ENCODE measurements around the gene ELMOD3. TPM values are rescaled to one million over a fixed set of nuclear protein-coding genes. Genes with fewer than 3 reads are reported as not detected.

Gene ELMOD3
- total and polyA plus RNA-seq, 3 experiments from 2014 or later = 12.2 to 14.4 (median 13.6) TPM

DNA sequence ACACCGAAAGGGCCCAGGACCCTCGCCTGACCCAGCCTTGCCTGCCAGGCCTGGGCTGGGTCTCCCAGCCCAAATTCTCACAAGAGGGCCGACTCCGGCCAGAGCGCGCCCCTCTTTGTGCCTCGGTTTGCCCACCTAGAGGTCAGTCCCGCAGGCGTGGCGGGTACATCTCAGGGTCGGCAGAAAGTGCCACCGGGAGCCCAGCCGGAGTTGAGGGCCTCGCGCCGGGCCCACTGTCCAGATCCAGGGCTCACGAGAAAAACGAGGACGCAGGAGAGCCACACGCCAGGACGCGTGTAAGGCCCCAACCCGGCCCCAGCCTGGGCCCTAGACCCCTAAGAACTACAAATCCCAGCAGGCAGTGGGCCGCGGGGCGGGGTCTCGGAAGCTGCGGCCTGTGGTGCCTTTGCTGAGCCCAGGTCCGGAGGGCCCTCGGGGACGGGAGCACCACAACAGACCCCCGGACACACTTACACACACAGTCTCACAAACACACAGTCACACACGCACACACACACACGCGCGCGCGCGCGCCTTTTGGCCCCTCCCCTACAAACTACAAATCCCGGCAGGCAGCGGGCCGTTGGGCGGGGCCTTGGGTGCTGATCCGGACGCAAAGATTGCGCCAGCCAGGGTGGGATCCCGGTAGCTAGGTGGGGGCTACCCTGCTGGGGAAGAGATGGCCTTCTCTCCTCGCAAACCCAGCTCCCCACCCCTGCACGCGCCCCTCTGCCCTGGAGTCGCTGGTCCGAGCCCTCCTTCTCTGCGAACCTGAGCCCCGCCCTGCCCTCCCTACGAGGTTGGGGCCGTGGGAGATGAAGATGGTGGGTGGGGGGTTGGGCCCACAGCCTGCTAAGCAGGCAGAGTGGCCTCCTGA lies 63.8 kb downstream of the ELMOD3 start, which contains the start of gene SH2D6:
Gene SH2D6 (plus strand): TSS at position 583 of the 877 bp plus-strand sequence. CDS start 10,752 bp downstream, outside the sequence.
- H3K36me3 ChIP-seq (ENCODE audit: insufficient read depth, low read length) = no peaks in the 10 kb centered on the region

DNA sequence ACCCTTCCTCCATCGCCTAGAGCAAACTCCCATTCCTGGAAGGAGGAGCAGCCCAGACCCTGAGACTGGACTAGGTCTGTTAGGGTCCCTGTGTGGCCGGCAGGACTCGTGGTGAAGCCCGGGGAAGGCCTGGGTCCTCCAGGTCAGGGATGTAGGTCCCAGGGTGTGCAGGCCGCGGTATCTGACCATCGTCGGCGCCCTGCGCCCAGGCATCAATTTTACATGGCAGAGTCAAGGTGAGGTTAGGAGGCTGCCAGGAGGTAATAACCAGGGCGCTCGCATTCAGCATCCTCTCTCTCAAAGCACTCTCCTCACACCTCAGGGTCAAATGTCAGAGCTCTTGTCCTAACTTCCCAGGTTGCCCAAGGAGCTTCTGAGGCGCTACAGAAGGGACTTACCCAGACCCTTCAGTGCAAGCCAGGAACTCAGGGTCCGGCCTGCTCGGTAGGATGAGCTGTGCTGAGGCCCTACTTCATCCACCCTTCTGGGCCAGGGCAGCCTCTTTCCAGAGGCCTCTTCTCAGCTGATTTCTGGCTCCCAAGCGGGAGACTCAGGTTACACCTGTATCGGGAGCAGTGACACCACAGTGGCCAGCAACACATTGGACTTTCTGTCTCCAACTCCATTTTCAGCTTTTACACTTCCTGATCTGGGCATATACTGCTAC lies 64.6 kb downstream of the ELMOD3 start:
- Mint-ChIP-seq H3K9me3 (no peaks in the 10 kb centered on the region), H3K27me3 (peaks cover 0 to 1% of the 10 kb centered on the region in 2 donors), H3K4me3 (peak overlapping the region; percentile 90 to 100 (median 98)), H3K36me3 (peaks cover 0 to 4% (median 2%) of the 10 kb centered on the region in 3 donors), H3K4me1 (peaks cover 12 to 25% (median 16%) of the 10 kb centered on the region in 3 donors), H3K27ac (peak overlapping the region; percentile 60 to 98 (median 96))
- peak overlapping the region; percentile 70 for H3K27ac ChIP-seq (ENCODE audit: low read depth, low read length)
- no peaks in the 10 kb centered on the region for H3K36me3 ChIP-seq (ENCODE audit: insufficient read depth, low read length)
- no peak for DNase-seq
- H3K4me3 ChIP-seq (ENCODE audit: low read length) = peak overlapping the region; percentile 69
- H3K27me3 ChIP-seq (ENCODE audit: insufficient read depth, low read length, poor library complexity, severe bottlenecking) = no peaks in the 10 kb centered on the region
- POLR2A ChIA-PET = interaction anchor here (0.5 to 4.0 kb wide), 10 partner anchors 12 to 142 kb away, joined by 3 to 24 read pairs (median 4); partner anchors contain the start of genes ELMOD3, GGCX, MAT2A and RETSAT
- no peaks in the 10 kb centered on the region for H3K9me3 ChIP-seq (ENCODE audit: low read length)
- CTCF ChIA-PET = interaction anchor here (0.8 to 14.1 kb wide), 16 partner anchors 8 to 159 kb away, joined by 3 to 327 read pairs (median 4); partner anchors contain the start of genes ELMOD3, GGCX, MAT2A and RETSAT
- H3K4me1 ChIP-seq (ENCODE audit: insufficient read depth, low read length) = peaks cover 28% of the 10 kb centered on the region

More for the DNA sequence above, 63.8 kb downstream of the ELMOD3 start, which contains the start of gene SH2D6:
- H3K9me3 ChIP-seq (ENCODE audit: low read length) = no peaks in the 10 kb centered on the region
- no peaks in the 10 kb centered on the region for H3K27me3 ChIP-seq (ENCODE audit: insufficient read depth, low read length, poor library complexity, severe bottlenecking)
- peak within 1 kb of the TSS; percentile 90 to 100 (median 98) for H3K4me3 Mint-ChIP-seq
- ChIA-PET CTCF (interaction anchor here (0.6 to 14.1 kb wide), 10 partner anchors 11 to 222 kb away, joined by 3 to 327 read pairs (median 7); partner anchors contain the start of genes ELMOD3, GGCX, MAT2A and RETSAT), POLR2A (interaction anchor here (0.5 to 4.0 kb wide), 12 partner anchors 11 to 143 kb away, joined by 3 to 24 read pairs (median 4); partner anchors contain the start of genes ELMOD3, GGCX, MAT2A and RETSAT)
- H3K27ac ChIP-seq (ENCODE audit: low read depth, low read length) = peak within 1 kb of the TSS; percentile 70
- H3K4me1 ChIP-seq (ENCODE audit: insufficient read depth, low read length) = peaks cover 31% of the 10 kb centered on the region
- peak; percentile 71 to 86 (median 75) for DNase-seq
- peak within 1 kb of the TSS; percentile 78 to 98 (median 97) for H3K27ac Mint-ChIP-seq
- H3K36me3 Mint-ChIP-seq = peaks cover 0 to 4% (median 2%) of the 10 kb centered on the region in 3 donors
- peak within 1 kb of the TSS; percentile 69 for H3K4me3 ChIP-seq (ENCODE audit: low read length)
- no peaks in the 10 kb centered on the region for H3K9me3 Mint-ChIP-seq
- H3K27me3 Mint-ChIP-seq = peaks cover 3 to 5% of the 10 kb centered on the region in 2 donors
- H3K4me1 Mint-ChIP-seq = peaks cover 14 to 28% (median 16%) of the 10 kb centered on the region in 3 donors

DNA sequence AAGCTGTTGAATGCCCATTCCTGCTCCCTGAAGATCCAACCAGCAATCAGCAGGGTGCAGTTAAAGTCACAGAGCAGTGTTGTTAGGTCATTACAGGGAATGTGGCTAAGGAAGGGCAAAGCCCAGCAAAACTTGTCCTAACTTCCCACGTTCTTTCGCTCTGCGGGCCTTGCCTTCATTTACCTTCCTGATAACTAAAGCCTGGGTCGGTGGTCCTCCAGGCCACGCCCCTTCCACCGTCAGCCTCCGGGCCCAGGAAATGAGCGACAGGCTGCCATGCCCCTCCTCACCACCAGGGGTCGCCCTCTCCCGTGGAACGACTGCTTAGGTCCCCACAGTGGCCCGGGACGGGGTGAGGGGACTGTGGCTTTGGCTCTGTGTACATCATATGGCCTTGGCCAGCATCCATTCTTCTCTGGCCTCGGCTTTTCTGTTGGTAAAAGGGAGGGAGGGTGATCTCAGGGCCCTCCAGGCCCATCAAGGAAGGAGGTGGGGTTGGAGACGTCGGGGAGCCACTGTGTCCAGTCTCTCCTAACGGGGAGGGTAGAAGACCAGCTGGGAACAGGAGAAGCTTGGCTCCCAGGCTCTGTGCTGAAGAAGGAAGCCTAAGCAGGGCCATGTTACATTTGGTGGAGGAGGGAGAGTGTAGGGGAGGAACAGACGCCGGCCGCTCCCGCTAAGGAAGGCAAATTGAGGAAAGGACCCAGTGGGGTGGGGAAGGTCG lies 66.1 kb downstream of the ELMOD3 start:
- peaks cover 0 to 2% (median 0%) of the 10 kb centered on the region in 3 donors for H3K36me3 Mint-ChIP-seq
- peak overlapping the region in 7 of 8 donors; percentile 18 to 97 (median 61) for H3K27ac Mint-ChIP-seq
- Histone ChIP-seq H3K4me1 (ENCODE audit: insufficient read depth, low read length) (peaks cover 27% of the 10 kb centered on the region), H3K4me3 (ENCODE audit: low read length) (peak overlapping the region; percentile 29), H3K27ac (ENCODE audit: low read depth, low read length) (peak overlapping the region; percentile 45), H3K36me3 (ENCODE audit: insufficient read depth, low read length) (no peaks in the 10 kb centered on the region), H3K9me3 (ENCODE audit: low read length) (no peaks in the 10 kb centered on the region), H3K27me3 (ENCODE audit: insufficient read depth, low read length, poor library complexity, severe bottlenecking) (no peaks in the 10 kb centered on the region)
- peak overlapping the region; percentile 57 to 90 (median 74) for H3K4me3 Mint-ChIP-seq
- POLR2A ChIA-PET = interaction anchor here (1.0 to 4.0 kb wide), 3 partner anchors 17 to 132 kb away, joined by 3 to 24 read pairs (median 20); partner anchors contain the start of gene MAT2A
- DNase-seq = peak; percentile 80 to 90 (median 83)
- H3K9me3 Mint-ChIP-seq = no peaks in the 10 kb centered on the region
- CTCF ChIA-PET = interaction anchor here (1.0 to 14.1 kb wide), 17 partner anchors 7 to 217 kb away, joined by 3 to 327 read pairs (median 4); partner anchors contain the start of genes ELMOD3, GGCX, MAT2A and RETSAT
- H3K4me1 Mint-ChIP-seq = peaks cover 12 to 25% (median 16%) of the 10 kb centered on the region in 3 donors
- peaks cover 0 to 1% of the 10 kb centered on the region in 2 donors for H3K27me3 Mint-ChIP-seq

DNA sequence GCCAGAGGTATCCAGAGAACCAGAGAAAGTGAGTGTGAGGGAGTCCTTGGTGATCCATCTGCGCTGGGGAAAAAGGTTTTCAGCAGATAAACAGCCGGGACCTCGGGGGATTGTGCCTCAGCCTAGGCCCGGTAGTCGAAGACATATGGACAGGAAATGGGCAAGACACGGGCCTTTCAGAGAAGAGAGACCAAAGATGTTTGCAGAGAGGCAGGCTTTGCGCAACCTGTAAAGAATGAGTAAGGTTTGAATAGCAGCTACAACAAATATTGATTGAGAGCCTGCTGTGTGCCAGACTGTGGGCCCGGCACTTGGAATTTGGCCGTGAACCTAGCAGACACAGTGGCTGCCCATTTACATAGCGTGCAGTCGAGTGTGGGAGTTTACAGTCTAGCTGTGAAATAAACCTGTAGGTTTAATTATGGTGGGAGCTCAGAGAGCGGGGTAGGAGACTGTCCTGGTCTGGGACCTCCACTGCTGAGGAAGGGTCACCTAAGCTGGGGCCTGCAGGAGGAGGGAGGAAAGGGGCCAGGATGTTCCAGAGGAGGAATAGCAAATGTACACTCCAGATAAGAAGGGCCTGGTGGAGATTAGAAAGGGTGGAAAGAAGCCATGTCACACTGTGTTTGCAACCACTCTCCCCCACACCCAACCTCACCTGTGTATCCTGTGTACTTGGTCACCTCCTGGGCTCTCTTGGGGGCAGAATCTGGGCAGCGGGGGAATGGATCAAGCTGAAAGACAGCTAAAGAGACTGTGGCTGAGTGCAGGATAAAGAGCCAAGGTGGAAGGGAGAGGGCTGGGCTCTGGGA lies 66.9 kb downstream of the ELMOD3 start:
- Mint-ChIP-seq H3K4me1 (peaks cover 12 to 25% (median 16%) of the 10 kb centered on the region in 3 donors), H3K27ac (peak overlapping the region in 5 of 8 donors; percentile 7 to 90 (median 42)), H3K9me3 (no peaks in the 10 kb centered on the region), H3K36me3 (peaks cover 0 to 2% (median 0%) of the 10 kb centered on the region in 3 donors), H3K4me3 (peak overlapping the region in 1 of 7 donors; percentile 35), H3K27me3 (peaks cover 0 to 1% of the 10 kb centered on the region in 2 donors)
- DNase-seq = no peak
- ChIA-PET POLR2A (interaction anchor here (0.8 to 4.0 kb wide), 3 partner anchors 16 to 131 kb away, joined by 3 to 24 read pairs (median 3); partner anchors contain the start of gene MAT2A), CTCF (interaction anchor here (0.6 to 14.1 kb wide), 14 partner anchors 8 to 216 kb away, joined by 3 to 327 read pairs (median 6); partner anchors contain the start of genes ELMOD3, GGCX, MAT2A and RETSAT)
- Histone ChIP-seq H3K4me1 (ENCODE audit: insufficient read depth, low read length) (peaks cover 27% of the 10 kb centered on the region), H3K9me3 (ENCODE audit: low read length) (no peaks in the 10 kb centered on the region), H3K27me3 (ENCODE audit: insufficient read depth, low read length, poor library complexity, severe bottlenecking) (no peaks in the 10 kb centered on the region), H3K27ac (ENCODE audit: low read depth, low read length) (peak overlapping the region; percentile 45), H3K4me3 (ENCODE audit: low read length) (no peak overlapping the region), H3K36me3 (ENCODE audit: insufficient read depth, low read length) (no peaks in the 10 kb centered on the region)

DNA sequence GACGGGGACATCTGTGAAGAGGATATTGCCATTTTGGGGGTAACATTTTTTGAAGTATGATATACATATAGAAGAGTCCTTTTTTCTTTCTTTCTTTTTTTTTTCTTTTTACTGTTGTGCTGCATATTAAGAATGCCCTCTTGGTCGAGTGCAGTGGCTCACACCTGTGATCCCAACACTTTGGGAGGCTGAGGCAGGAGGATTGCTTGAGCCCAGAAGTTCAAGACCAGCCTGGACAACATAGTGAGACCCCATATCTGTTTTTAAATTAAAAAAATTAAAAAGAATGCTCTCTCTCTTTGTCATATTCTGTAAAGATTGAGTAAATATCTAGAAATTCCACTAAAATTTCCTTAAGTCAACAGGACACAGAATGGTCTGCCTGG lies 67.5 kb downstream of the ELMOD3 start:
- POLR2A ChIA-PET = interaction anchor here (0.8 to 4.0 kb wide), 2 partner anchors 117 to 131 kb away, joined by 3 to 24 read pairs; partner anchors contain the start of gene MAT2A
- Histone ChIP-seq H3K36me3 (ENCODE audit: insufficient read depth, low read length) (no peaks in the 10 kb centered on the region), H3K27ac (ENCODE audit: low read depth, low read length) (no peak overlapping the region), H3K4me1 (ENCODE audit: insufficient read depth, low read length) (peaks cover 27% of the 10 kb centered on the region), H3K27me3 (ENCODE audit: insufficient read depth, low read length, poor library complexity, severe bottlenecking) (no peaks in the 10 kb centered on the region), H3K9me3 (ENCODE audit: low read length) (no peaks in the 10 kb centered on the region), H3K4me3 (ENCODE audit: low read length) (no peak overlapping the region)
- peaks cover 0 to 2% (median 0%) of the 10 kb centered on the region in 3 donors for H3K36me3 Mint-ChIP-seq
- peak overlapping the region in 1 of 7 donors; percentile 31 for H3K4me3 Mint-ChIP-seq
- H3K4me1 Mint-ChIP-seq = peaks cover 12 to 25% (median 16%) of the 10 kb centered on the region in 3 donors
- DNase-seq = no peak
- no peaks in the 10 kb centered on the region for H3K9me3 Mint-ChIP-seq
- peaks cover 0 to 1% of the 10 kb centered on the region in 2 donors for H3K27me3 Mint-ChIP-seq
- CTCF ChIA-PET = interaction anchor here (1.2 to 14.1 kb wide), 8 partner anchors 8 to 142 kb away, joined by 3 to 327 read pairs (median 6); partner anchors contain the start of genes ELMOD3, GGCX, MAT2A and RETSAT
- H3K27ac Mint-ChIP-seq = peak overlapping the region in 4 of 8 donors; percentile 7 to 80 (median 38)

DNA sequence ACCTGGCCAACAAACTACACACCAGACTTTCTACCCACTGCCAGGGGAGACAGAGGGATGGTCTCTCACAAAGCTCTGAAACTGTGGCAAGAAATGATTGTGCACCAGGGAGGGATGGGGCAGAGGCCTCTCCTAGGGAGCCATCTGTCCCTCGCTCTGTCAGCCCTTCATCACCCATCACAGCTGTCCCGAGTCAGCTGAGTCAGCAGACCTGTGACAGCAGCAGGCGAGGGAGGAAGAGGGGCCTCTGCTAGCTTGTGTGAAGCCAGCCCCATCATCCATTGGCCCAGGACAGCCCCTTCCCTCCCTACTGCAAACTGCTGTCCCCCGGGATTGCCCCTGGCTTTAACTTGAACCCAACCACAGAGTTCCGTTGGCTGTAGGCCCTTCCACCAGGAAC lies 69.0 kb downstream of the ELMOD3 start:
- ChIA-PET CTCF (interaction anchor here (14.1 kb wide), 1 partner anchor 132 kb away, joined by 327 read pairs; the partner anchor contains the start of gene GGCX), POLR2A (no interaction called here)
- H3K27me3 Mint-ChIP-seq = peaks cover 0 to 1% of the 10 kb centered on the region in 2 donors
- Histone ChIP-seq H3K27me3 (ENCODE audit: insufficient read depth, low read length, poor library complexity, severe bottlenecking) (no peaks in the 10 kb centered on the region), H3K4me1 (ENCODE audit: insufficient read depth, low read length) (peaks cover 22% of the 10 kb centered on the region), H3K9me3 (ENCODE audit: low read length) (no peaks in the 10 kb centered on the region), H3K36me3 (ENCODE audit: insufficient read depth, low read length) (no peaks in the 10 kb centered on the region), H3K27ac (ENCODE audit: low read depth, low read length) (no peak overlapping the region), H3K4me3 (ENCODE audit: low read length) (no peak overlapping the region)
- H3K36me3 Mint-ChIP-seq = no peaks in the 10 kb centered on the region
- no peak for DNase-seq
- H3K4me3 Mint-ChIP-seq = peak overlapping the region in 1 of 7 donors; percentile 28
- H3K27ac Mint-ChIP-seq = peak overlapping the region in 1 of 8 donors; percentile 36
- H3K9me3 Mint-ChIP-seq = no peaks in the 10 kb centered on the region
- H3K4me1 Mint-ChIP-seq = peaks cover 12 to 20% (median 16%) of the 10 kb centered on the region in 3 donors

Measured in CD8-positive, alpha-beta memory T cell (primary cell).